Left renal cortex interstitium (tissue), 4 donors: ENCODE results near the gene SV2C. TPM values are rescaled to one million over a fixed set of nuclear protein-coding genes. Genes with fewer than 3 reads are reported as not detected.

ENCODE experiments used
- DNase-seq, 4 donors: peaks; one replicate each; pipeline ENCODE4 v3.0.0-alpha.2; 2013; ENCODE audit warnings: low read depth in 4 of 4, low spot score in 2 of 4, missing footprints in 1 of 4
- polyA plus RNA-seq, 4 donors: library from polyadenylated mRNA; unstranded; fragments of 120-200 nt; gene quantifications; one replicate each; pipeline ENCODE4 v1.2.1, GENCODE V29; 2013; ENCODE audit not compliant: insufficient read length in 4 of 4

SV2C gene
- polyA plus RNA-seq, 4 donors: 0.05 to 0.69 (median 0.15) TPM

GRCh38 chr5:76399268-76399667 is 316.1 kb downstream of the SV2C start:
- no peak for DNase-seq

- DNase-seq: no peak
These were observed 317.3 kb downstream of the SV2C start for GRCh38 chr5:76400466-76400865.

GRCh38 chr5:76401801-76402250 is 318.6 kb downstream of the SV2C start:
- DNase-seq: no peak

- DNase-seq: no peak
These were observed 319.2 kb downstream of the SV2C start for GRCh38 chr5:76402251-76402885.

- DNase-seq: peak in 2 of 4 donors; percentile 70 to 75
These were observed 319.9 kb downstream of the SV2C start, which contains the start of gene IQGAP2 for GRCh38 chr5:76402886-76403765. Gene IQGAP2, plus strand, starts transcription at chr5:76403285. Its CDS starts 261 bp downstream, at chr5:76403546.
